ENCODE results near the gene CRELD2.

Gene CRELD2

DNA sequence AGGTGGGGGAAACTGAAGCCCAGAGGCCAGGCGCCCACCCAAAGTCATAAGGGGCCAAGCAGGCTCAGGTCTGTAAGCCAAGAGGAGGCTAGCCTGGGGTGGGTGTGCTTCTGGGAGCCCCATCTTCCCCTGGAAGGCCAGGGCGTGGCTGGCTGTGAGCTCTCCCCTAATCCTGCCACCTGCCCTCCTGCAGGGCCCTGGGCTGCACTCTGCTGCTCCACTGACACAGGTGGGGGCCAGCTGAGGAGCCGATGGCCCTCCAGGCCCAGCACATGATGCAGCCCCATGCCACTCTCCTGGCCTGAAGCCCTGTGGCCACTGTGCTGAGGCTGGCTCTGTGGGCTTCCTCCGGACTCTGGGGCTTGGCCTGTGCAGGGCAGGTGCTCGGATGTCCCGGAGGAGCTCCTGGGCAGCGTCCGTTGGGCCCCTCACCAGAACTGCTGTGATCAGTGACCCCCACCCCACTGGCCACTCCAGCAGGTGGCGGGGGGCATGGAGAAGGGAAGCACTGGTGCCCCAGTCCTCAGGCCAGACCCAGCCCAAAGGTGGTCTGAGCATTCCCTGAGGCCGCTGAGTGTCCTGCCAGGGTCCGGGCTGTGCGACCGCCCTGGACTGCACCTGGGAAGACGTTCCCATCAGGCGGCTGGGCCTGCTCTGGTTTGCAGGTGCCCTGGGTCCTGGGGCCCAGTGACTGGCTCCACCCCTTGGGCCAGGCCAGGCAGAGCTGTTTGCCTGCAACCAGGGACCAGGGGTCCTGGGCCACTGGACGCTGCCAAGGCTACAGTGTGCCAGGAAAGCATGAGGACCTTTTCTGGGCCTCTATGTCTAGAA is 50.6 kb downstream of the CRELD2 start:
- DNase-seq (ENCODE audit: low spot score) = no peak

DNA sequence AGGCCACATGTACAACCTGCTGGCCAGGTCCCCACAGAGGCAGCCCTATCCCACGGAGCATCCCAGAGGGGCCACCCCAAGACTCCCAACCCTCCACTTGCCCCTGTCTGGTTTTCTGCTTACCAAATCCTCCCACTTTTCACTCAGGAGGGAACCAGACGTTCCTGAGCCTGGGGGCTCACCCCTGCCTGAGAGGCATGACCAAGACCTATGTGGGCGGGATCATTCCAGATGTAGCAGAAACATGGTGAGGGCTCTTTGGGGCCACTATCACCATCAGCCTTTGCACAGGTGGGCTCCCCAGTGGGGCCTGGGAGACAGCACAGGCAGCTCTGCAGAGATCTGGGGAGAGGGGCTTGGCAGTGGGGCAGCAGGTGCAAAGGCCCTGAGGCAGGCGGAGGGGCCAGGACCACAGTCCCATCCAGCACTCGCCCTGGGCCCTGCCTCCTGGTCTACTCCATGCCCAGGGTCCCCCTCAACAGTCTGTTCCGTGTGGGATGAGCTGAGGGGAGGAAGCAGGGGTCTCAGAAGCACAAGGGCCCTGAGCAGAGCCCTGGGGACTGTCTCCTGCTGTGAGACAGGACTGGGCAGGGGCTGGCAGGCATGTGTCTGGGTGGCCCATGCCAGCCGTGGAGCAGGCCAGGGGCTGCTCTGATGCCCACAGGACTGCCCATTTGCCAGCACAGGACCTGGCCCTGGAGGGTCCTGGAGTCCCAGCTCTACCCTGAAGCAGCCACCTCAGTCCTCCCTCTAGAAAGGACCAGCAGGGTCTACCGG is 51.5 kb downstream of the CRELD2 start:
- DNase-seq (ENCODE audit: low spot score) = no peak

DNA sequence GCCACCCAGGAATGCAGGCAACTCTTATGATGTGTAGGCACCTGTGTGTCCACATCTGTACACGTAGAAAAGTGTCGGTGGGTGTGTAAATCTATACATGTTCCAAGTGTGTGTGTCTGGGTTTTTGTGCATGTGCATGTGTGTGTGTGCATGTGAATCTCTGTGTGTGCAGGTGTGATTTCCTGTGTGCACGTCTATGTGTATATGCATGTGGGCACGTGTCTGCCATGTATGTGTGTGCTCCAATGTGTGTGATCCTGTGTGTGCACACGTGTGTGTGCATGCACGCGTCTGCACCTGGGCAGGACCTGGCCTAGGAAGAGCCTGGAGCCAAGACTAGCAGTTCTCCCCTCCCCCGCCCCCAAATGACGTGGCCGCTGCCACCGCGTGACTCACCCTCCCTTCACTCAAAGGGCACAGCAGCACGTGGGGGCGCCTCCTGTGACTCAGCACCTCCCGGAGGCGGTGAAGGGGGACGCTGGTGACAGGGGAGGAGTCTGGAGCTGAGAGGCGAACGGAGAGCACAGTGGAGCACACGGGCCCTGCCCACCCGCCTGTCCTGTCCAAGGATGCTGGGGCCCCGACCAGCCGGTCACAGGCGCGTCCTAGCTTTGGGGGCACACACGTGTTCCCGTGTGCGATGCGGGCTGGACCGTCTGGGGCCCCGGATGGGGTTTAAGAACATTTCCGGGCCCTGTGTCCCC is 52.2 kb downstream of the CRELD2 start:
- DNase-seq (ENCODE audit: low spot score) = peak; percentile 94

DNA sequence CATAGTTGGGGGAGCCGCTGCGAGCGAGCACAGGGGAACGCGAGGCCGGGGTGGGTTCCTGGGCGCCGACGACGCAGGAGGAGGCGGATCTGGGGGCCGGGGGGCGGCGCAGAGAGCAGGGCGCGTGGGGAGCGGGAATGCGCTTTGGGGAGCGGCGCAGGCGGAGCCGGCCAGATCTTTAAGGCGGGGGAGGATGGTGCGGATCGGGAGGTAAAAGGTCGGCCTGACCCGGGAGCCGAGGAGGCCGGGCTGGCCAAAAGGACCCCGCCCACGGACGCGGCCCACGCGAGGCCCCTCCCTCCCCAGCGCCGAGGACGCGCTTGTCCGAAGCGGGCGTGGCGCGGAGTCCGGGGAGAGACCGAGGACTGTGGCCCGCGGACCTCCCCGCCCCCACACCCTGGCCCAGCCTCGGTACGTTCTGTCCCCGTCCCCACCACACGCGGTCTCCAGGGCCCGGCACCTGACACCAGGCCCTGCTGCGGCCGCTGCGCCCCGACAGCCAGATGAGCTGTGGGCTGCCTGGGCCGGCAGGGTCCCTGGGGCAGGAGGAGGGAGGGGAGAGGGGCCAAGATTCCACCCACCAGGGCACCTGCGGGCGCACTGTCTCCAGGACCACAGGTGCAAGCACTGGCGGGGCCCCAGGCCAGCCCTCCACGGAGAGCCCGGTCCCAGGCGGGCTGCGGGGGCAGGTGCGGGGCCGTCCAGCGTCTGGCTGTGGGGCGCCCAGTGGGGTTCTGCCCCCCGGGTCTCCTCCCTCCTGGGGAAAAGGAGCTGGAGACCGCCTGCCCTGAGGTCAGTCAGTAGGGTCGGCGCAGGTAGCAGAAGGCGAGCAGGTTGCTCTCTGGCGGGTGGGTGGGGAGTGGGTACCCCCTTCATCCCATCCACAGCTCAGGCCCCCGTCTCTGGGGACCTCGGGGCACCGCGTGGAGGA is 53.1 kb downstream of the CRELD2 start:
- no peak for DNase-seq (ENCODE audit: low spot score)

DNA sequence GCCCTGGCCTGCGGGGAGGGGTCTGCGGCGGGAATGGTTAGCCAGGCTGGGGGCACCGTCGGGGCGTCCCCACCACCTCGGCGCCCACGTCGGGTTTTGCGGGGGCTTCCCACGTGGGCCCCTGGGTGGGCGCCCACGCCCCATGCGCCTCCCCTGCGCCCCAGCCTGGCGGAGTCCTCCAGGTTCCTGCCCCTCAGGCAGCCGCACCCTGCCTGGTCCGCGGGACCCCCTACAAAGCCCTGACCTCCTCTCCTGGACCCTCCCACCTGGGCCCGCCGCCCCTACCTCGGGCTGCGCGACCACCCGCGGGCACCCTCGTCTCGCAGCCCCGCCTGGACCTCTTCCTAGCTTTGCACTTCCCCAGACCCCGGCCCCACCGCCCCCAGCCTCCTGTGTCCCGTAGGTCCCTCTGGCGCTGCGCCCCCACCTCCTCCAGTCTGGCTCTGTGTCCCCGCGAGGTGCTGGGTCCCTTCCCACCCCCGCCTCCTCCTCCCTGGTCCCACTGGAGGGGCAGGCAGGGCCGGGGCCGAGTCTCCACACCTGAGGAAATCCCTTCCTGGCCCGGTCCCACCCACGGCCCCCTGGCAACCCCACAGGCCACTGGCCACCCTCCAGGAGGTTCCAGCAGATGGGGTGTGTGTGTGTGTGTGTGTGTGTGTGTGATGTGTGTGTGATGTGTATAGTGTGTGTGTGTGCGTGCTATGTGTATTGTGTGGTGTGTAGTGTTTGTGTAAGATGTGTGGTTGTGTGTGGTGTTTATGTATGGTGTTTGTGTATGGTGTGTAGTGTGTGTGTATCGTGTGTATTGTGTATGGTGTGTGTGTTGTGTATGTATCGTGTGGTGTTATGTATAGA is 54.0 kb downstream of the CRELD2 start:
- no peak for DNase-seq (ENCODE audit: low spot score)

DNA sequence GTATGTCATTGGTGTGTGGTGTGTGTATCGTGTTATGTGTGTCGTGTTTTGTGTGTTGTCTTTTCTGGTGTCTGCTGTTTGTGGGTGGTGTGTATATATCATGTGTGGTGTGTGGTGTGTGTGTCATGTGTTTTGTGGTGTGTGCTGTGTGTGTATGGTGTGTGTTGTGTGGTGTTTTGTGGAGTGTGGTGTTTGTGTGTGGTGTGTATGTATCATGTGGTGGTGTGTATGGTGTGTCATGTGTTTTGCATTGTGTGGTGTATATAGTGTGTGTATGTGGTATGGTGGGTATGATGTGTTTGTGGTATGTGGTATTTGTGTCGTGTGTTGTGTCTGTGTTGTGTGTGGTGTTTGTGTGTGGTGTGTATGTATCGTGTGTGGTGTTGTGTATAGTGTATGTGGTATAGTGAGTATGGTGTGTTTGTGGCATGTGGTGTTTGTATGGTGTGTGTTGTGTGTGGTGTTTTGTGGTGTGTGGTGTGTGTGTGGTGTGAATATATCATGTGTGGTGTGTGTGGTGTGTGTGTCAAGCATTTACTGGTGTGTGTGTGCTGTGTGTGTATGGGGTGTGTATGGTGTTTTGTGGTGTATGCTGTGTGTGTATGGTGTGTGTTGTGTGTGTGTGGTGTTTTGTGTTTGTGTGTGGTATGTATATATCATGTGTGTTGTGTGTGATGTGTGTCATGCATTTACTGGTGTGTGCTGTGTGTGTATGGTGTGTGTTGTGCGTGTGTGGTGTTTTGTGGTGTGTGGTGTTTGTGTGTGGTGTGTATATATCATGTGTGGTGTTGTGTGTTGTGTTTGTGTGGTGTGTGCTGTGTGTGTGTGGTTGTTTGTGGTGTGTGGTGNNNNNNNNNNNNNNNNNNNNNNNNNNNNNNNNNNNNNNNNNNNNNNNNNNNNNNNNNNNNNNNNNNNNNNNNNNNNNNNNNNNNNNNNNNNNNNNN is 54.9 kb downstream of the CRELD2 start:
- no peak for DNase-seq (ENCODE audit: low spot score)

DNA sequence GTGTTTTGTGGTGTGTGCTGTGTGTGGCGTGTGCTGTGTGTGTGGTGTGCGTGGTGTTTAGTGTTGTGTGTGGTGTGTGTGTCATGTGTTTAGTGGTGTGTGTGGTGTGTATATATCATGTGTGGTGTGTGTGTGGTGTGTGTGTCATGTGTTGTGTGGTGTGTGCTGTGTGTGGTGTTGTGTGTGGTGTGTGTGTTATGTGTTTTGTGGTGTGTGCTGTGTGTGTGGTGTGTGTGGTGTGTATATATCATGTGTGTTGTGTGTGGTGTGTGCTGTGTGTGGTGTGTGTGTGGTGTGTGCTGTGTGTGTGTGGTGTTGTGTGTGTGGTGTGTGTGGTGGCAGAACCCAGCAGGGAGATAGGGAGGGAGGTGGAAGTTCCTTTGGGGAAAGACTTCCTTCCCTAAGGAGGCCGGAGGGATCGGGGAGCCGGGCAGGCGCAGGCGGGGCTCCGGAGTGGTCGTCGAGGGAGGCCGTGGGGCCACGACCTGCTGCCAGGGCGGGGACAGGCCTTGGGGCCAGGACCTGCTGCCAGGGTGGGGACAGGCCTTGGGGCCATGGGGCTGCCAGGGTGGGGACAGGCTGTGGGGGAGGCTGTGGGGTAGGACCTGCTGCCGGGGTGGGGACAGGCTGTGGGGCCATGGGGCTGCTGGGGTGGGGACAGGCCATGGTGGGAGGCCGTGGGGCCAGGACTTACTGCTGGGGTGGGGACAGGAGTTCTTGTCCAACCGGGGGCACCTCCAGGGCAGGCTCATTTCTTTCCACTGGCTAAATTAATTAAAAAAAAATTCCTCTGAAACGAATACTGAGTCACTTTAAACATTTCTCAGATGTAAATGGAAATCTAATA is 57.3 kb downstream of the CRELD2 start:
- no peak for DNase-seq (ENCODE audit: low spot score)

DNA sequence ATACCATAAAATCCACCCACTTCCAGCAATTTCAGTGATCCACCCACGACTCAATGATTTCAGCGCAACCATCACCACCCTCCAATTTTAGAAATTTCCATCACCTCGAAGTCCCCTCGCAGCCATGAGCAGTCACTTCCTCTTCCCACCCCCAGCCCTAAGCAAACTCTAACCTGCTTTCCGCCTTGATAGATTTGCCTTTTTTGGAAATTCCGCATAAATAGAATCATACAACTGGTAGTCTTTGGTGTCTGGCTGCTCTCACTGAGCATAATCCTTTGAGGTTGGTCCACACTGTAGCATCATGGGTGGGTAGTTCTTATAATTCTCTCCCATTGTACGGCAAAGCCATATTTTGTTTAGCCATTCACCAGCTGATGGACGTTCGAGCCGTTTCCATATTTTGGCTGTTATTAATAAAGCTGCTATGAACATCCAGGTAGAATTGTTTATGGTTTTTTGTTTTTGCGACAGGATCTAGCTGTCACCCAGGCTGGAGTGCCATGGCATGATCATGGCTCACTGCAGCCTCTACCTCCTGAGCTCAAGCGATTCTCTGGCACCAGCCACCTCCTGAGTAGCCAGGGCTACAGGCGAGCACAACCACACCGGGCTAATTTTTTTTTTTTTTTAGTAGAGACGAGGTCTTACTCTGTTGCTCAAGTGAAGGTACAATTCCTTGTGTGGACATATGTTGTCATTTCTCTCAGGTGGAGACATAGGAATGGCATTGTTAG is 58.2 kb downstream of the CRELD2 start:
- DNase-seq (ENCODE audit: low spot score) = peak; percentile 84

Measured in putamen (tissue), 1 donor.